22Rv1 (cell line): ENCODE data around the gene FMNL3.
A peak's percentile ranks its signal among the peaks of the same experiment; 100 is the strongest.

Source experiments
- H3K27ac ChIP-seq: fragments of 450-650 bp; 2 replicates; pipeline ENCODE4 v1.5.1; 2017
- ZFX ChIP-seq: fragments of 450-650 bp; IDR thresholded peaks from 2 replicates; pipeline ENCODE4 v1.6.1; 2017; ENCODE audit warnings: antibody characterized with exemption, borderline replicate concordance
- TF ChIP-seq, protein P1 (sequence below): fragments of 450-650 bp; IDR thresholded peaks from 2 replicates; pipeline ENCODE4 v1.5.1; 2017; ENCODE audit warnings: mild to moderate bottlenecking

The FMNL3 gene

DNA sequence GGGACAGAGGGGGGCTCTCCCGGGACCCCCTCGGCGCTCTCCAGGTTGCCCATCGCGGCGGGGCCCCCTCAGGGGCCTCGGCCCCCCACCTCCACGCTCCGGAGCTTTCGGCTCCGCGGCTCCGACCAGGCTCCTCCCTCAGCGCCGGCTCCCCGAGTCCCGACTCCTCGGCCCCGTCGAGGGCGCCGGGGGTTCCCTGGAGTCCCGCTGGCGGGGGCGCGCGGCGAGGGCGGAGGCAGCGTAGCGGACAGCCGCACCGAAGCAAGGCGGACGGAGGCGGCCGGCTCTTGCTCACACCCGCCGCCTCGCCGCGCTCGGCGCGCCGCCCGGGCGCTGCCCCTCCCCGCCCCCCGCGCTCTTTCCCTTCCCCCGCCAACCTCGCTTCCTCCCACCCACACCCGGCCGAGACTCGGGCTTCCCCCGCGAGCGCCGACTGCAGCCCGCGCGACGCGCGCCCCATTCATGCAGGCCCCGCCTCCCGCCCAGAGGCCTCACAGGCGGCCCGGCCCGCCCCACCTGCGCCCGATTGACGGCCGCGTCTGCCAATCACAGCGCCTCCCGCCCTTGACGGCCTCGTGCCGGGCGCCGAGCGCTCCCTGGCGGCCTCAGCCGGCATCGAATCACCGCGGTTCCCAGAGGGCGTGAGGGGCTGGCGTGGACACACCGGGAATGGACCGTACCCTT, at the start of gene FMNL3:
FMNL3 (minus strand) TSS at position 278 of the 684 bp plus-strand sequence; CDS start at position 53, 225 bp downstream.
- TF ChIP-seq, protein P1, sequence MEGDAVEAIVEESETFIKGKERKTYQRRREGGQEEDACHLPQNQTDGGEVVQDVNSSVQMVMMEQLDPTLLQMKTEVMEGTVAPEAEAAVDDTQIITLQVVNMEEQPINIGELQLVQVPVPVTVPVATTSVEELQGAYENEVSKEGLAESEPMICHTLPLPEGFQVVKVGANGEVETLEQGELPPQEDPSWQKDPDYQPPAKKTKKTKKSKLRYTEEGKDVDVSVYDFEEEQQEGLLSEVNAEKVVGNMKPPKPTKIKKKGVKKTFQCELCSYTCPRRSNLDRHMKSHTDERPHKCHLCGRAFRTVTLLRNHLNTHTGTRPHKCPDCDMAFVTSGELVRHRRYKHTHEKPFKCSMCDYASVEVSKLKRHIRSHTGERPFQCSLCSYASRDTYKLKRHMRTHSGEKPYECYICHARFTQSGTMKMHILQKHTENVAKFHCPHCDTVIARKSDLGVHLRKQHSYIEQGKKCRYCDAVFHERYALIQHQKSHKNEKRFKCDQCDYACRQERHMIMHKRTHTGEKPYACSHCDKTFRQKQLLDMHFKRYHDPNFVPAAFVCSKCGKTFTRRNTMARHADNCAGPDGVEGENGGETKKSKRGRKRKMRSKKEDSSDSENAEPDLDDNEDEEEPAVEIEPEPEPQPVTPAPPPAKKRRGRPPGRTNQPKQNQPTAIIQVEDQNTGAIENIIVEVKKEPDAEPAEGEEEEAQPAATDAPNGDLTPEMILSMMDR: peak; percentile 100
- TF ChIP-seq ZFX: no peak
- H3K27ac ChIP-seq: no peak within 1 kb of the TSS

GRCh38 chr12:49750996-49751393, 43.8 kb upstream of the FMNL3 start:
- TF ChIP-seq, protein P1: no peak
- TF ChIP-seq ZFX: no peak

DNA sequence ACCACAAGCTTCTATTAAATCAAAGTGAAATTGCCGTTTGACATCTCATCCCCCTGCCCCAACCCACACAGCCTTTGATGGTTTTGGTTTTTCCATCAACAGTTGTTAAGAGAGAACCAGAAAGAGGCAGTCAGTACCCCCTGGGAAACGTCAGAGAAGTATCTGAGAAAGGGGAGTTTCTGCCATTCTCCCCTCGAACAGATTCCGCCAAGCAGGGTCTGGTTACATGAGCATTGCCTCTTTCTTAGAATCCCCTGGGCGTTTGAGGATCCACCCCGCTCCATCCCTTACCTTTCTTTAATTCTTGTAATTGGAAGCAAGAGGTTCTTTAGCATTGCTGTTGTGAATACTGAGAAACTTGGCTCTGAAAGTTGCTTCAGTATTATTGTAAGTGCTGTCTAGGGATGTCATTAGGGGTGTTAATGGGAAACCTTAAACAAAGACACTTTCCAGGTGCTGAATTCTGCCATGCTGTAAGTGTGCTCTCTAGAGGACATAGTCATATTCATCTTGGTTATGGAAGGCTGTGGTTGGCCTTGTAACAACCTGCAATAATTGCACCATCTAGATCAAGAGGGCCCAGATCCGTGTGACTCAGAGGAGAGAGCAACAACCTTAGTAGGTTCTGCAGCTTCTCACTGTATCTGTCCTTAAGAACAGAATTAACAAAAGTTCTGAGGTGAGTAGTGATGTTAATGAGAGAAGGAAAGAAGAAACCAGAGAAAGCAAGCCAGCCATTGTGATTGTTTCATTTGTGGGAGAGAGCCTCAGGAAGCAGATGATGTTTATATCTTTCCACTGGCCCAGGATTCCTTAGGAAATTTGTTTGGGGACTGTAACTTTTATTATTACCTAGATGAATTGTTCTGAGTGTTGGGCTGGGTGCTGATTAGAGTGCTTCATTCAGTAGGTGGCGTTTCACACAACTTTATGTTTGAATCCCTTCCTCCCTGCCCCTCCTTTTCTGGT, 43.1 kb upstream of the FMNL3 start:
- TF ChIP-seq ZFX: no peak
- TF ChIP-seq, protein P1: no peak; the same call in 1 of the 2 replicates
- H3K27ac ChIP-seq: peak overlapping the region; percentile 14; the same call in 1 of the 2 replicates

More at GRCh38 chr12:49750996-49751393, 43.8 kb upstream of the FMNL3 start:
- peak overlapping the region; percentile 14; the same call in 1 of the 2 replicates for H3K27ac ChIP-seq

GRCh38 chr12:49748800-49749199, 41.6 kb upstream of the FMNL3 start:
- TF ChIP-seq, protein P1: no peak
- no peak for TF ChIP-seq ZFX
- no peak overlapping the region for H3K27ac ChIP-seq

GRCh38 chr12:49748306-49748705, 41.1 kb upstream of the FMNL3 start:
- H3K27ac ChIP-seq: no peak overlapping the region
- TF ChIP-seq, protein P1: no peak
- no peak for TF ChIP-seq ZFX

DNA sequence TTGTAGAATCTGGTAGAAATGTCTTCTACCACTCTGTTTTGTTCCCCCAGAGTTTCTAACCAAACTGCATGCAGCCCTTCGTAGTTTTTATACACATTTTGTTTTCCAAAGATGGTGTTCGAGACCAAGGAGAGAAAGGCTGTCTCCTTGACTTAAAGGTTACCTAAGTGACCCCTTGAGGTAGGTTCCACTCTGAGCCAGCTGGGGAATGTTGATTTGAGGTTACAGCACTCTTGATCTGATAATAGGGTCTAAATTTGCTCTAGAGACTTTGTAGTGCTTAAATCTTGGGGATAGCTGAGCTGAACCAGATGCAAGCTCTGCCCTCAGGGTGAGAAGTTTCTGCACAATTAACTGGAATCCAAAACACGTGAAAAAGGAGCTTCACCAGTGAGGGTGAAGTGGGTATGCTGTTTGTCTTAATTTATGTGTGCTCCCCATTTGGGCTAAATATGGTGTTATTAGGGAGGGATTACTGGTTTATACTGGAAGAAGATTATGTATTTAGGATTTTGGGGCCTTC, 37.2 kb upstream of the FMNL3 start:
- no peak overlapping the region for H3K27ac ChIP-seq
- TF ChIP-seq, protein P1: no peak
- TF ChIP-seq ZFX: no peak
